ENCODE results near the gene ZNF580. TPM values are rescaled to one million over a fixed set of nuclear protein-coding genes. Genes with fewer than 3 reads are reported as not detected.

ZNF580 gene
- total and polyA plus RNA-seq, 9 of the 15 experiments (the other 6 are each of a cell fraction or from before 2014, with no cell fraction given) = 2.3 to 47.4 (median 6.0) TPM

DNA sequence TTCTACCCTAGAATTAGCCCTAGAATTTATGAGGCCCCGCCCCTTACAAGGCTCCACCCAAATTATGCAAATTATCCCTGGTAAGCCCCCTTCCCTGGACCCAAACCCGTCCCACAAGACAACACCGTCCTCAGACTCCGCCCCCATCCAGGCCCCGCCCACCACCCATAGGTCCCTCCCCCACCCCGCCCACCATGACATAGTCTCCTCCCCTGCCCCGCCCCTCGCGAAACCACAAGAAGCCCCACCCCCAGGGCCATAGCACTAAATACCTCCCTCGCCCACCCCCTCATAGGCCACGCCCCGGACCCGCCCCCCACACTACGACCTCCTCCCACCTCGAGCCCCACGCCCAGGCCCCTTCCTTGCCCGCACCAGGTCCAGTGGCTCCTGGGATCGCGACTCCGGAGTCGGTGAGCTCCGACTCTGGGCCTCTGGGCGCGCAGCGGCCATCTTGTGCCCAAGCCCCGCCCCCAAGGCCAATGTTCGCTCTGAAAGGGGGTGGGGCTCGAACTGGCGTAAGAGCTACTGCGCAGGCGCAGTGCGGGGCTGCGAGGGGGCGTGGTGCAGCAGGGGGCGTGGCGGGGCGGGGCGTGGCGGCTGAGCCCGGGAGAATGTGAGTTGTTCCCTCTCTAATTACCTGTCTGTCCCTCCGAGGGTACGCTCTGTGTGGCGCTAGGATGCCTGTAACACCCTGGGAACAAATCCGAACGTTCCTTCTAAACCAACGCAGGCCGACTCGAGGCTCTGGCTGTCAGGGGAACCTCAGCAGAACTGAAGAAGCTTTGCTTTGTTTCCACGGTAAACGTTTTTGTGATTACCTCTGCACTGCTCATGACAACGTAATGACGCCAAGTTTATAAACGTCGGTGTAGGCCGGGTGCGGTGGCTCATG is 16.4 kb upstream of the ZNF580 start, which contains the start of gene ZNF784 (continued):
- TF ChIP-seq, protein P1, sequence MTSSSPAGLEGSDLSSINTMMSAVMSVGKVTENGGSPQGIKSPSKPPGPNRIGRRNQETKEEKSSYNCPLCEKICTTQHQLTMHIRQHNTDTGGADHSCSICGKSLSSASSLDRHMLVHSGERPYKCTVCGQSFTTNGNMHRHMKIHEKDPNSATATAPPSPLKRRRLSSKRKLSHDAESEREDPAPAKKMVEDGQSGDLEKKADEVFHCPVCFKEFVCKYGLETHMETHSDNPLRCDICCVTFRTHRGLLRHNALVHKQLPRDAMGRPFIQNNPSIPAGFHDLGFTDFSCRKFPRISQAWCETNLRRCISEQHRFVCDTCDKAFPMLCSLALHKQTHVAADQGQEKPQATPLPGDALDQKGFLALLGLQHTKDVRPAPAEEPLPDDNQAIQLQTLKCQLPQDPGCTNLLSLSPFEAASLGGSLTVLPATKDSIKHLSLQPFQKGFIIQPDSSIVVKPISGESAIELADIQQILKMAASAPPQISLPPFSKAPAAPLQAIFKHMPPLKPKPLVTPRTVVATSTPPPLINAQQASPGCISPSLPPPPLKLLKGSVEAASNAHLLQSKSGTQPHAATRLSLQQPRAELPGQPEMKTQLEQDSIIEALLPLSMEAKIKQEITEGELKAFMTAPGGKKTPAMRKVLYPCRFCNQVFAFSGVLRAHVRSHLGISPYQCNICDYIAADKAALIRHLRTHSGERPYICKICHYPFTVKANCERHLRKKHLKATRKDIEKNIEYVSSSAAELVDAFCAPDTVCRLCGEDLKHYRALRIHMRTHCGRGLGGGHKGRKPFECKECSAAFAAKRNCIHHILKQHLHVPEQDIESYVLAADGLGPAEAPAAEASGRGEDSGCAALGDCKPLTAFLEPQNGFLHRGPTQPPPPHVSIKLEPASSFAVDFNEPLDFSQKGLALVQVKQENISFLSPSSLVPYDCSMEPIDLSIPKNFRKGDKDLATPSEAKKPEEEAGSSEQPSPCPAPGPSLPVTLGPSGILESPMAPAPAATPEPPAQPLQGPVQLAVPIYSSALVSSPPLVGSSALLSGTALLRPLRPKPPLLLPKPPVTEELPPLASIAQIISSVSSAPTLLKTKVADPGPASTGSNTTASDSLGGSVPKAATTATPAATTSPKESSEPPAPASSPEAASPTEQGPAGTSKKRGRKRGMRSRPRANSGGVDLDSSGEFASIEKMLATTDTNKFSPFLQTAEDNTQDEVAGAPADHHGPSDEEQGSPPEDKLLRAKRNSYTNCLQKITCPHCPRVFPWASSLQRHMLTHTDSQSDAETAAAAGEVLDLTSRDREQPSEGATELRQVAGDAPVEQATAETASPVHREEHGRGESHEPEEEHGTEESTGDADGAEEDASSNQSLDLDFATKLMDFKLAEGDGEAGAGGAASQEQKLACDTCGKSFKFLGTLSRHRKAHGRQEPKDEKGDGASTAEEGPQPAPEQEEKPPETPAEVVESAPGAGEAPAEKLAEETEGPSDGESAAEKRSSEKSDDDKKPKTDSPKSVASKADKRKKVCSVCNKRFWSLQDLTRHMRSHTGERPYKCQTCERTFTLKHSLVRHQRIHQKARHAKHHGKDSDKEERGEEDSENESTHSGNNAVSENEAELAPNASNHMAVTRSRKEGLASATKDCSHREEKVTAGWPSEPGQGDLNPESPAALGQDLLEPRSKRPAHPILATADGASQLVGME (CRISPR knock-in tag; IDR thresholded peaks at IDR 0.05) = no peak
- TF ChIP-seq CBFA2T2 (conservative IDR thresholded peaks at IDR 0.05) (no peak), NCOA4 (IDR thresholded peaks at IDR 0.05; ENCODE audit: partially characterized antibody) (no peak), FOXJ3 (CRISPR knock-in tag; IDR thresholded peaks at IDR 0.05) (no peak), ZNF143 (CRISPR knock-in tag; IDR thresholded peaks at IDR 0.05) (no peak), HOMEZ (CRISPR knock-in tag; IDR thresholded peaks at IDR 0.05) (no peak), ZBTB49 (CRISPR knock-in tag; IDR thresholded peaks at IDR 0.05; ENCODE audit: borderline replicate concordance) (no peak), MAX (CRISPR knock-in tag; IDR thresholded peaks at IDR 0.05) (peak; percentile 35; the same call in 1 of the 2 replicates), SAP30 (IDR thresholded peaks at IDR 0.05; ENCODE audit: borderline replicate concordance, insufficient read depth, low read depth, low read length, poor library complexity, severe bottlenecking) (peak; percentile 80), TBP (optimal IDR thresholded peaks at IDR 0.05; ENCODE audit: low read depth, low read length) (peak; percentile 95), SMC3 (conservative IDR thresholded peaks at IDR 0.05; ENCODE audit: insufficient read depth, low read depth, low read length) (no peak)
- TF ChIP-seq, protein P2, sequence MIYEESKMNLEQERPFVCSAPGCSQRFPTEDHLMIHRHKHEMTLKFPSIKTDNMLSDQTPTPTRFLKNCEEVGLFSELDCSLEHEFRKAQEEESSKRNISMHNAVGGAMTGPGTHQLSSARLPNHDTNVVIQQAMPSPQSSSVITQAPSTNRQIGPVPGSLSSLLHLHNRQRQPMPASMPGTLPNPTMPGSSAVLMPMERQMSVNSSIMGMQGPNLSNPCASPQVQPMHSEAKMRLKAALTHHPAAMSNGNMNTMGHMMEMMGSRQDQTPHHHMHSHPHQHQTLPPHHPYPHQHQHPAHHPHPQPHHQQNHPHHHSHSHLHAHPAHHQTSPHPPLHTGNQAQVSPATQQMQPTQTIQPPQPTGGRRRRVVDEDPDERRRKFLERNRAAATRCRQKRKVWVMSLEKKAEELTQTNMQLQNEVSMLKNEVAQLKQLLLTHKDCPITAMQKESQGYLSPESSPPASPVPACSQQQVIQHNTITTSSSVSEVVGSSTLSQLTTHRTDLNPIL (CRISPR knock-in tag; IDR thresholded peaks at IDR 0.05) = no peak
